CD14-positive monocyte (primary cell): ENCODE results near the gene GIMAP8. TPM values are rescaled to one million over a fixed set of nuclear protein-coding genes. Genes with fewer than 3 reads are reported as not detected.

Experiments
- DNase-seq, 3 donors: peaks; one replicate each; pipeline ENCODE4 v3.0.0-alpha.2; 2011 to 2022
- H2AFZ ChIP-seq: 2 replicates; pipeline ENCODE4 v1.6.0; 2012; ENCODE audit warnings: mild to moderate bottlenecking, low read depth, low read length, inconsistent platforms; ENCODE audit not compliant: insufficient read depth, poor library complexity, severe bottlenecking
- H3K27ac ChIP-seq, 2 donors: 1 replicate in 1 of 2; 2 replicates in 1 of 2; pipeline ENCODE4 v1.5.1; 2012 to 2013; ENCODE audit warnings: low read length in 2 of 2, control low read depth in 1 of 2, inconsistent platforms in 1 of 2, low read depth in 1 of 2, mild to moderate bottlenecking in 1 of 2
- H3K27me3 ChIP-seq, 2 donors: one replicate each; pipeline versions ENCODE4 v1.6.0 to v1.6.1; 2011 to 2013; ENCODE audit warnings: low read length in 2 of 2; ENCODE audit not compliant: control insufficient read depth in 2 of 2, insufficient read depth in 2 of 2
- H3K36me3 ChIP-seq, 2 donors: replicated peaks in 1 of 2; 1 replicate in 1 of 2; 2 replicates in 1 of 2; pipeline versions ENCODE4 v1.5.1 to v1.6.1; 2012 to 2013; ENCODE audit warnings: low read length in 2 of 2, control low read depth in 1 of 2, inconsistent platforms in 1 of 2, mild to moderate bottlenecking in 1 of 2; ENCODE audit not compliant: insufficient read depth in 2 of 2, control insufficient read depth in 1 of 2
- H3K4me1 ChIP-seq, 2 donors: 1 replicate in 1 of 2; 2 replicates in 1 of 2; pipeline versions ENCODE4 v1.5.1 to v1.6.1; 2012 to 2013; ENCODE audit warnings: low read length in 2 of 2, control low read depth in 1 of 2, inconsistent platforms in 1 of 2, mild to moderate bottlenecking in 1 of 2, moderate library complexity in 1 of 2; ENCODE audit not compliant: insufficient read depth in 2 of 2, control insufficient read depth in 1 of 2
- H3K4me2 ChIP-seq: replicated peaks from 2 replicates; pipeline ENCODE3; 2012; ENCODE audit warnings: low read length, moderate library complexity, mild to moderate bottlenecking; ENCODE audit not compliant: poor library complexity, severe bottlenecking; ENCODE audit errors: extremely low read depth
- H3K4me3 ChIP-seq, 3 experiments: fragments of 200-600 bp in 1 of 3; sonication (generic) in 1 of 3; replicated peaks in 1 of 3; 1 replicate in 2 of 3; 2 replicates in 1 of 3; pipeline ENCODE4 v1.5.1; 2011 to 2013; ENCODE audit warnings: low read length in 3 of 3, mild to moderate bottlenecking in 3 of 3, control low read depth in 2 of 3, low read depth in 2 of 3, inconsistent platforms in 1 of 3, moderate library complexity in 1 of 3
- H3K79me2 ChIP-seq: 2 replicates; pipeline ENCODE4 v1.6.0; 2012; ENCODE audit warnings: mild to moderate bottlenecking, control low read depth, inconsistent platforms, low read length, moderate library complexity; ENCODE audit not compliant: insufficient read depth
- H3K9ac ChIP-seq: 2 replicates; pipeline ENCODE4 v1.6.0; 2017; ENCODE audit warnings: low read length, mild to moderate bottlenecking; ENCODE audit not compliant: insufficient read depth, poor library complexity, severe bottlenecking
- H3K9me3 ChIP-seq, 2 donors: replicated peaks in 1 of 2; 1 replicate in 1 of 2; 2 replicates in 1 of 2; pipeline versions ENCODE4 v1.5.1 to v1.6.1; 2012 to 2013; ENCODE audit warnings: low read length in 2 of 2, control low read depth in 1 of 2; ENCODE audit not compliant: control insufficient read depth in 1 of 2, insufficient read depth in 1 of 2
- H4K20me1 ChIP-seq: 2 replicates; pipeline ENCODE4 v1.6.0; 2012; ENCODE audit warnings: mild to moderate bottlenecking, low read length, control low read depth, moderate library complexity; ENCODE audit not compliant: insufficient read depth
- H3K27ac Mint-ChIP-seq, 7 donors: one replicate each; pipeline ENCODE4 v1.8.0; 2020; ENCODE audit warnings: mild to moderate bottlenecking in 7 of 7, mixed read lengths in 7 of 7, moderate library complexity in 6 of 7, inconsistent platforms in 2 of 7
- H3K27me3 Mint-ChIP-seq, 3 donors: one replicate each; pipeline ENCODE4 v1.8.0; 2021 to 2022; ENCODE audit warnings: low read depth in 3 of 3, mild to moderate bottlenecking in 3 of 3, mixed read lengths in 3 of 3, moderate library complexity in 3 of 3, inconsistent platforms in 1 of 3
- H3K36me3 Mint-ChIP-seq, 2 donors: one replicate each; pipeline ENCODE4 v1.8.0; 2020; ENCODE audit warnings: mixed read lengths in 2 of 2, inconsistent platforms in 1 of 2, mild to moderate bottlenecking in 1 of 2
- H3K4me1 Mint-ChIP-seq: one replicate; pipeline ENCODE4 v1.8.0; 2020; ENCODE audit warnings: mild to moderate bottlenecking, mixed read lengths
- H3K4me3 Mint-ChIP-seq, 2 donors: one replicate each; pipeline ENCODE4 v1.8.0; 2020; ENCODE audit warnings: mild to moderate bottlenecking in 2 of 2, mixed read lengths in 2 of 2, moderate library complexity in 1 of 2
- H3K9me3 Mint-ChIP-seq, 7 donors: one replicate each; pipeline ENCODE4 v1.8.0; 2020 to 2022; ENCODE audit warnings: mixed read lengths in 7 of 7, mild to moderate bottlenecking in 6 of 7, moderate library complexity in 6 of 7, inconsistent platforms in 2 of 7
- WGBS: methylation state at CpG from one replicate; pipeline ENCODE4 v1.1.5; 2013; ENCODE audit warnings: missing lambda C conversion rate; ENCODE audit not compliant: insufficient coverage; 5-methylcytosine and 5-hydroxymethylcytosine counted together
- intact Hi-C, 2 donors: fragments of 100-400 bp; cut with micrococcal nuclease; formaldehyde crosslinking; loops; one replicate each; pipeline versions ENCODE4 v1.15.0 to v1.15.1; 2023
- polyA plus RNA-seq, 3 donors: library from polyadenylated mRNA; depleted of rRNA in 1 of 3; unstranded in 2 of 3; stranded (reverse) in 1 of 3; fragments of 300-500 nt in 2 of 3; fragments of >200 nt in 1 of 3; fragmentation: Illumina TruSeq in 2 of 3; gene quantifications; 1 replicate in 2 of 3; 2 replicates in 1 of 3; pipeline ENCODE4 v1.2.3, GENCODE V29; 2012 to 2021
- TF ChIP-seq, protein P1 (sequence below): fragments of 200-600 bp; IDR thresholded peaks from one replicate; pipeline ENCODE4 v1.8.0; 2022; ENCODE audit warnings: antibody characterized with exemption, mild to moderate bottlenecking

GIMAP8 gene
- polyA plus RNA-seq, 3 donors, result 12.0 to 26.8 (median 22.5) TPM

DNA sequence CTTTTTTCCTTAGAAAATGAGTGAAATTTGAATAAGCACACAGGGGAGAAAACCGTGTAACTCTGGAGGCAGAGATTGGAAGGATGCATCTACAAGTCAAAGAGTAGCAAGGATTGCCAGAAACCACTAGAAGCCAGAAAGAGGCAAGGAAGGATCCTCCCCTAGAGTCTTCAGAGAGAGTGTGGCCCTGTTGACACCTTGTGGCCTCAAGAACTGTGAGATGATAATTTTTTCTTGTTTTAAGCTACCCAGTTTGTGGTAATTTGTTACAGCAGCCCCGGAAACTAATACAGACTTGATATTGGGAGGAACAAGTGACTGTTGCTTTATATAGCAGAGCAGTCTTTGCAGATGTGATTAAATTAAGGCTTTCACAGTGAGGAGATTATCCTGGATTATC, 60.6 kb downstream of the GIMAP8 start:
- H3K36me3 Mint-ChIP-seq, result peaks cover 0 to 4% of the 10 kb centered on the region in 2 donors
- Histone ChIP-seq H3K4me1 (peaks cover 22 to 33% of the 10 kb centered on the region in 2 donors), H2AFZ (peak overlapping the region; percentile 8), H3K9me3 (no peaks in the 10 kb centered on the region), H3K9ac (no peak overlapping the region), H3K27ac (no peak overlapping the region), H3K4me2 (no peak overlapping the region), H4K20me1 (no peaks in the 10 kb centered on the region), H3K79me2 (peaks cover 29% of the 10 kb centered on the region), H3K36me3 (no peaks in the 10 kb centered on the region), H3K27me3 (no peaks in the 10 kb centered on the region), H3K4me3 (no peak overlapping the region)
- peaks cover 2 to 6% (median 3%) of the 10 kb centered on the region in 7 donors for H3K9me3 Mint-ChIP-seq
- no peak for DNase-seq
- TF ChIP-seq, protein P1, sequence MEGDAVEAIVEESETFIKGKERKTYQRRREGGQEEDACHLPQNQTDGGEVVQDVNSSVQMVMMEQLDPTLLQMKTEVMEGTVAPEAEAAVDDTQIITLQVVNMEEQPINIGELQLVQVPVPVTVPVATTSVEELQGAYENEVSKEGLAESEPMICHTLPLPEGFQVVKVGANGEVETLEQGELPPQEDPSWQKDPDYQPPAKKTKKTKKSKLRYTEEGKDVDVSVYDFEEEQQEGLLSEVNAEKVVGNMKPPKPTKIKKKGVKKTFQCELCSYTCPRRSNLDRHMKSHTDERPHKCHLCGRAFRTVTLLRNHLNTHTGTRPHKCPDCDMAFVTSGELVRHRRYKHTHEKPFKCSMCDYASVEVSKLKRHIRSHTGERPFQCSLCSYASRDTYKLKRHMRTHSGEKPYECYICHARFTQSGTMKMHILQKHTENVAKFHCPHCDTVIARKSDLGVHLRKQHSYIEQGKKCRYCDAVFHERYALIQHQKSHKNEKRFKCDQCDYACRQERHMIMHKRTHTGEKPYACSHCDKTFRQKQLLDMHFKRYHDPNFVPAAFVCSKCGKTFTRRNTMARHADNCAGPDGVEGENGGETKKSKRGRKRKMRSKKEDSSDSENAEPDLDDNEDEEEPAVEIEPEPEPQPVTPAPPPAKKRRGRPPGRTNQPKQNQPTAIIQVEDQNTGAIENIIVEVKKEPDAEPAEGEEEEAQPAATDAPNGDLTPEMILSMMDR, result no peak
- intact Hi-C loops, result no loop called here
- 100% methylated on average over 2 of the region's 2 CpGs for WGBS
- H3K4me3 Mint-ChIP-seq, result no peak overlapping the region
- H3K27ac Mint-ChIP-seq, result no peak overlapping the region
- H3K4me1 Mint-ChIP-seq, result peaks cover 41% of the 10 kb centered on the region
- H3K27me3 Mint-ChIP-seq, result peaks cover 0 to 4% (median 0%) of the 10 kb centered on the region in 3 donors

DNA sequence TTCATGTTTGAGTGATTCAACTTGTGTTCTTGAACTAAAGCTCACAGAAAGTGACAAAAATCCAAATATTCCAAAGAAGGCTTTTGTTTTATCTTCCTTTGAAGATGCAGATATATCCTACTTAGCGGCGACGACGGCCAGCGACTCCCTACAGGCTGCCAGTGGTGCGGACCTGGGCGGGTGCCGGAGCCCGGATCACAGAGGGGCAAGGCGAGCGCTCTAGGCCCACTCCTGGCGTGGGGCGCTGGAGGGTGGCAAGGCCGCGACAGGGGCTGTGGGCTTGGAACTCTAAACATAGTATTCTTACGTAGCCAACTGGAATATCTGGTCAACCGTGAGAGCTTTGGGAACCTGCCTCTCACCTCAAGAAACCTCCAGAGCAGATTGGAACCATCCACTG, 63.3 kb downstream of the GIMAP8 start:
- peak overlapping the region; percentile 68 for H3K9ac ChIP-seq
- H3K4me1 Mint-ChIP-seq, result peaks cover 48% of the 10 kb centered on the region
- peak overlapping the region; percentile 91 for H3K4me2 ChIP-seq
- peak overlapping the region in 2 of 3 experiments; percentile 66 to 81 for H3K4me3 ChIP-seq
- peak overlapping the region; percentile 29 for H2AFZ ChIP-seq
- peak overlapping the region; percentile 60 to 81 for H3K27ac ChIP-seq
- H3K4me1 ChIP-seq, result peaks cover 22 to 36% of the 10 kb centered on the region in 2 donors
- peak overlapping the region; percentile 57 to 97 (median 94) for H3K27ac Mint-ChIP-seq
- peaks cover 2 to 6% (median 3%) of the 10 kb centered on the region in 7 donors for H3K9me3 Mint-ChIP-seq
- peaks cover 5% of the 10 kb centered on the region for H4K20me1 ChIP-seq
- no peaks in the 10 kb centered on the region for H3K9me3 ChIP-seq
- no peaks in the 10 kb centered on the region for H3K36me3 ChIP-seq
- no peaks in the 10 kb centered on the region for H3K27me3 ChIP-seq
- peaks cover 56% of the 10 kb centered on the region for H3K79me2 ChIP-seq
- H3K4me3 Mint-ChIP-seq, result peak overlapping the region; percentile 100
- peaks cover 3 to 14% of the 10 kb centered on the region in 2 donors for H3K36me3 Mint-ChIP-seq
- H3K27me3 Mint-ChIP-seq, result peaks cover 0 to 2% (median 0%) of the 10 kb centered on the region in 3 donors
- TF ChIP-seq, protein P1, result no peak
- WGBS, result 99% methylated on average over 16 of the region's 17 CpGs
- intact Hi-C loops, result no loop called here
- DNase-seq, result no peak
